ENCODE results near the gene CNKSR1. TPM values are rescaled to one million over a fixed set of nuclear protein-coding genes. Genes with fewer than 3 reads are reported as not detected.

CNKSR1 gene
- total RNA-seq, 2 experiments from 2014 or later: 1.5 to 1.8 TPM

DNA sequence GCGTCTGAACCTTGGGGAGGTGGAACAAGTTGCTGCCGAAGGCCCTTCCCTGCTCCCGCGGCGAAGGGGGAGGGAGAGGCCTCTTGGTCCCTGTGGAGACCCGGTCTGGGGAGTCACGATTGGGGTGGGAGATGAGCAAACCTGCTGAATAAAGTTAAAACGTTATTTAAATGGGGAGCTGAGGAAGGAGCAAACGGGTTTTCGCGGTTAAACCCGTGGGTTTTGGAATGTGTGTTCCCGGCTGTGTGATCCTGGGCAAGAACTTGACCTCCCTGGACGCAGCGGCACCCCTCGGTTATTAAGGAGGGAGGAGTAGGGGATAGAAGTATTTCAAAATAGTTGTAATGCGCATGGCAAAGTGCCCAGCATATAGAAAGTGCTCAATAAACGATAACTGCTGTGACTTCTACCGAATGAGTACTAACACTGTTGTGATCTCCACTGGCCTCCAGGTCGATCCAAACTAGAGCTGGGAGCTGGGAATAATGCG, 15.0 kb upstream of the CNKSR1 start:
- peak overlapping the region; percentile 50 for H3K4me3 Mint-ChIP-seq

DNA sequence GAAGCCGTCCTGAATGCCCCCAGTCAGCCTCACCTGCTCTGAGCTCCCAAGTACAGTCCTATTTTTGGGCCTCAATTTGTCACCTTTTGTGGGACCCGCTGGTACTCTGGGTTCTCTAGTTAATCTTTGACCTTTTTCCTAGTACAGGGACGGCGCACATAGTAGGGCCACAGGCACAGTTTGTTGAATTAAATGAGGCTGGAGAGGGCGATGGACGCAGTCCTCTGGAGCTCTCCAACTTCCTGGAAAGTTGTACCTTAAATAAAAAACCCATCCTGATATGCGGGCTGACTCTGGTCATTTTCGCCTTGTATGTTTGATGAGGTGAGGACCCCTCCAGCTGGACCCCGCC, 13.6 kb upstream of the CNKSR1 start:
- no peak for DNase-seq
- Mint-ChIP-seq H3K9me3 (no peaks in the 10 kb centered on the region), H3K27ac (no peak overlapping the region), H3K36me3 (ENCODE audit: low read depth) (no peaks in the 10 kb centered on the region), H3K4me1 (ENCODE audit: low read depth) (peaks cover 13% of the 10 kb centered on the region), H3K27me3 (ENCODE audit: low read depth) (peaks cover 25% of the 10 kb centered on the region), H3K4me3 (peak overlapping the region; percentile 34)
- CTCF ChIA-PET: interaction anchor here (0.8 to 1.9 kb wide), 8 partner anchors 9 to 253 kb away, joined by 3 to 9 read pairs (median 3); partner anchors contain the start of gene CEP85
- intact Hi-C loops (cut with micrococcal nuclease): loop anchor here (1.0 to 2.0 kb wide), 3 partner anchors 19 to 127 kb away; no protein-coding TSS in a partner anchor

More for the DNA sequence above, 15.0 kb upstream of the CNKSR1 start:
- no peaks in the 10 kb centered on the region for H3K36me3 Mint-ChIP-seq (ENCODE audit: low read depth)
- H3K27me3 Mint-ChIP-seq (ENCODE audit: low read depth): peaks cover 27% of the 10 kb centered on the region
- no peak for DNase-seq
- no peaks in the 10 kb centered on the region for H3K9me3 Mint-ChIP-seq
- intact Hi-C loops (cut with micrococcal nuclease): no loop called here
- H3K27ac Mint-ChIP-seq: no peak overlapping the region
- H3K4me1 Mint-ChIP-seq (ENCODE audit: low read depth): peaks cover 13% of the 10 kb centered on the region
- CTCF ChIA-PET: interaction anchor here (0.6 to 1.9 kb wide), 4 partner anchors 9 to 71 kb away, joined by 3 to 9 read pairs (median 4); partner anchors contain the start of genes CEP85 and ZNF593OS

DNA sequence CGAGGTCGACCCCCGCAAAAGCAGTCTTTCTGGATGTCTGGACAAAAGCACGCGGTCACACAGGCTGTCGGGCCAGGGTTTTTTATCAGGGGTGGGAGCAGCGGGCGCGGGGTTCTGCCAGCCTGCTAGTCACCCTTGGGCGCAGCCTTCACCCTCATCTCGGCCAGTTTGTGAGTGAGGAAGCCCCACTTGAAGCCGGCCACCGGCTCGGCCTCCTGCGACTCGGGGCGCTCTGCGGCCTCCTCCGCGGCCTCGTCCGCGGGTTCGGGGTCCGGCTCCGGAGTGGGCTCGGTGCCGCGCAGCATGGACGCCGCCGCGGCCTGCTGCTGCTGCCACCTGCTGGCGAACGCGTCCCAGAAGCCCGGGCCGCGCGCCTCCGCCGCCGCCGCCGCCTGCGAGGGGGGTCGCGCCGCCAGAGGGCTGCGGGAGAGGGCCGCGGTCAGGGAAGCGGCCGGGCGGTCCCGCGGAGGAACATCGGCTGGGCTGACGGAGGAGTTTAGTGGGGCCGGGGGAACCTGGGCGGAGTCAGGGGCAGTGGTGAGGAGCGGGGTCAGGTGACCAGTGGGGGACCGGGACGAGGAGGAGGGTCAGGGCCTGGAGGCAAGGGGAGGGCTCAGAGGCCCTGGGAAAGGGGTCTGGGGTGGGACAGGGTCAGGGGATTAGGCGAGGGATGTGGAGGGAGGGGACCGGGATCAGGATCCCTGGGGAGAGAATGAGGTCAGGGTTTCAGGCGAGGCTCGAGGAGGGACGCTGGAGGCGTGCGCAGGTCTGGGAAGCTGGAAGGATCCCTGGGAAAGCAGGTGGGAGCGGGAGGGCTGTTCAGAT, 13.0 kb upstream of the CNKSR1 start:
- CTCF ChIA-PET: interaction anchor here (0.8 to 1.9 kb wide), 7 partner anchors 8 to 253 kb away, joined by 3 to 9 read pairs (median 3); no protein-coding TSS in a partner anchor
- Mint-ChIP-seq H3K36me3 (ENCODE audit: low read depth) (no peaks in the 10 kb centered on the region), H3K27ac (no peak overlapping the region), H3K27me3 (ENCODE audit: low read depth) (peaks cover 25% of the 10 kb centered on the region), H3K4me3 (peak overlapping the region; percentile 50), H3K4me1 (ENCODE audit: low read depth) (peaks cover 13% of the 10 kb centered on the region), H3K9me3 (no peaks in the 10 kb centered on the region)
- intact Hi-C loops (cut with micrococcal nuclease): loop anchor here (1.0 to 2.0 kb wide), 3 partner anchors 19 to 128 kb away; no protein-coding TSS in a partner anchor
- DNase-seq: peak; percentile 42

DNA sequence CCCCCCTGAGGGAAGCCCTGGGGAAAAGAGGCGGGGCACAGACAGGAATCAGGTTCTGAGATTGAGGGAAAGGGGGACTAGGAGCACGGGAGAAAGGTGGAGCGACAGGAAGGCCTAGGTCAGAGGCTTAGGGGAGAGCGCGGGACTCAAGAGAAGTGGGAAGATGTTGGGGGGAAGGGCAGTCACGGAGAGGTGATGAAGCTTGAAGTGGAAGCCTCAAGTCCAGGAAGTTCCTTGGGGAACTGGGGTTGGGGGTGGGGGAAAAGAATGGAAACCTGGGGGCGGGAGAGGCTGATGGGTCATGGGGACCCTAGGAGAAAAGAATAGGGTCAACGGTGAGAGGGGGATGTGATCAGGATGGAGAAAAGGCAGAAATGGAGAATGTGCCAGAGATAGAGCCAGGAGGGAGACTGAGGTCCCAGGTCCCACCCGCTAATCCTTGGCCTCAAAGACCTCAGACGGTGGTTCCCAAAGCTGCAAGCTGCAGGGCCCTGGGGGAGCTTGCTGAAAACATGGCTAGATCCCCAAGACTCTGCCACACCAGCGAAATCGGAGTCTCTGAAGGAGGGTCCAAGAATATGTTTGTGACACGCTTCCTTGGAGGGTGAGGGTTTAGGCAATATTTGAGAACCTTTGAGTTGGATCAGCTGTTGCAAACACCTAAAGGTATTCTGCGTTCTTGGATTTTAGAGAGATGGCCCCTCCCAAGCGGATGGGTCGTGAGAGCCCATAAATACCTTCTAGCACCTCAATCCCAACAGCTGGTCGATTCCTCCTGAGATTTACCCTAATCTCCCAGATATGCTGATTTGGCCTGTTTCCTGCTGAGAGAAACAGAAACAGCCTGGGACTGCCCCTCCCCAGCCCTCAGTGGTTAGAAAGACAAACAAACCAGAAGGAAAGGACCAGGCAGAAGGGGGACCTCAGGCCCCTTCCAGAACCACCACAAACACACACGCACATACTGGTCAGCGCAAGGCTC, 12.1 kb upstream of the CNKSR1 start:
- DNase-seq: no peak
- H3K27me3 Mint-ChIP-seq (ENCODE audit: low read depth): peaks cover 21% of the 10 kb centered on the region
- H3K4me1 Mint-ChIP-seq (ENCODE audit: low read depth): peaks cover 13% of the 10 kb centered on the region
- H3K4me3 Mint-ChIP-seq: peak overlapping the region; percentile 50
- no peak overlapping the region for H3K27ac Mint-ChIP-seq
- CTCF ChIA-PET: no interaction called here
- H3K9me3 Mint-ChIP-seq: no peaks in the 10 kb centered on the region
- intact Hi-C loops (cut with micrococcal nuclease): loop anchor here (1.0 to 2.0 kb wide), 3 partner anchors 20 to 129 kb away; no protein-coding TSS in a partner anchor
- H3K36me3 Mint-ChIP-seq (ENCODE audit: low read depth): no peaks in the 10 kb centered on the region

DNA sequence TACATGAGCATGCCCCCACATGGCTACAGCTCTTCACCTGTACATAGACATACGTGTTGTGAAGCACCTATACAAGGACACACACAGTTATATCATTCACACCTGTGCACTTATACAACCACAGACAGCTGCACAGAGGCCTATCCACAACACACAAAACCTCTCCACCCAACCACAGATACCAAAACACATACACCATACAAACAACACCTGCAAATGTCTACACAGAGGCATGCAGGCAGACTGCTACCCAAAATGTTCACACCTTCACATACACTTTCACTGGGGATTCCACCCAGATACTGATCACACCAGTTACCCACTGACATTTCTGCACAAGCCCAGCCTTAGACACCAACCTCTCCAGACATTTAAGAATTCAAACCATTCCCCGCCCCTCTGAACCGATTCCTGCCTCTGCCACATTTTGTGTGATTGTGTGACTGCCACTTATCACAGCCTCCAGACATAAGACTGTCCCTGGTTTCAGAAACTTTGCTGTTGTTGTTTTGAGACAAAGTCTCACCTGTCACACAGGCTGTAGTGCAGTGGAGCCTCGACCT, 10.5 kb upstream of the CNKSR1 start:
- CTCF ChIA-PET: interaction anchor here (1.3 kb wide), 1 partner anchor 67 kb away, joined by 6 read pairs; the partner anchor contains the start of gene CEP85
- H3K36me3 Mint-ChIP-seq (ENCODE audit: low read depth): peaks cover 5% of the 10 kb centered on the region
- H3K4me3 Mint-ChIP-seq: no peak overlapping the region
- H3K4me1 Mint-ChIP-seq (ENCODE audit: low read depth): peaks cover 21% of the 10 kb centered on the region
- DNase-seq: no peak
- intact Hi-C loops (cut with micrococcal nuclease): no loop called here
- peaks cover 16% of the 10 kb centered on the region for H3K27me3 Mint-ChIP-seq (ENCODE audit: low read depth)
- no peak overlapping the region for H3K27ac Mint-ChIP-seq
- no peaks in the 10 kb centered on the region for H3K9me3 Mint-ChIP-seq

GRCh38 chr1:26168410-26169197, 8.7 kb upstream of the CNKSR1 start, which contains the start of gene C1orf232:
TSS of gene C1orf232 (minus strand) at chr1:26168963. CDS start at chr1:26168499, 464 bp downstream.
- peak within 1 kb of the TSS; percentile 78 for H3K4me3 Mint-ChIP-seq
- H3K36me3 Mint-ChIP-seq (ENCODE audit: low read depth): peaks cover 5% of the 10 kb centered on the region
- H3K27ac Mint-ChIP-seq: peak within 1 kb of the TSS; percentile 60
- DNase-seq: no peak
- H3K27me3 Mint-ChIP-seq (ENCODE audit: low read depth): peaks cover 6% of the 10 kb centered on the region
- no peaks in the 10 kb centered on the region for H3K9me3 Mint-ChIP-seq
- intact Hi-C loops (cut with micrococcal nuclease): loop anchor here (1.0 kb wide), 2 partner anchors 66 to 153 kb away; partner anchors contain the start of gene CEP85
- H3K4me1 Mint-ChIP-seq (ENCODE audit: low read depth): peaks cover 15% of the 10 kb centered on the region
- CTCF ChIA-PET: interaction anchor here (0.8 to 2.1 kb wide), 6 partner anchors 10 to 223 kb away, joined by 3 to 31 read pairs (median 6); partner anchors contain the start of gene CEP85

GRCh38 chr1:26169198-26169554, 8.1 kb upstream of the CNKSR1 start:
- no peak for DNase-seq
- peaks cover 2% of the 10 kb centered on the region for H3K27me3 Mint-ChIP-seq (ENCODE audit: low read depth)
- H3K4me3 Mint-ChIP-seq: peak overlapping the region; percentile 78
- H3K4me1 Mint-ChIP-seq (ENCODE audit: low read depth): peaks cover 13% of the 10 kb centered on the region
- CTCF ChIA-PET: interaction anchor here (0.8 to 2.1 kb wide), 13 partner anchors 8 to 222 kb away, joined by 3 to 31 read pairs (median 4); partner anchors contain the start of gene CEP85
- intact Hi-C loops (cut with micrococcal nuclease): loop anchor here (1.0 kb wide), 2 partner anchors 65 to 152 kb away; partner anchors contain the start of gene CEP85
- no peaks in the 10 kb centered on the region for H3K9me3 Mint-ChIP-seq
- peaks cover 5% of the 10 kb centered on the region for H3K36me3 Mint-ChIP-seq (ENCODE audit: low read depth)
- no peak overlapping the region for H3K27ac Mint-ChIP-seq

DNA sequence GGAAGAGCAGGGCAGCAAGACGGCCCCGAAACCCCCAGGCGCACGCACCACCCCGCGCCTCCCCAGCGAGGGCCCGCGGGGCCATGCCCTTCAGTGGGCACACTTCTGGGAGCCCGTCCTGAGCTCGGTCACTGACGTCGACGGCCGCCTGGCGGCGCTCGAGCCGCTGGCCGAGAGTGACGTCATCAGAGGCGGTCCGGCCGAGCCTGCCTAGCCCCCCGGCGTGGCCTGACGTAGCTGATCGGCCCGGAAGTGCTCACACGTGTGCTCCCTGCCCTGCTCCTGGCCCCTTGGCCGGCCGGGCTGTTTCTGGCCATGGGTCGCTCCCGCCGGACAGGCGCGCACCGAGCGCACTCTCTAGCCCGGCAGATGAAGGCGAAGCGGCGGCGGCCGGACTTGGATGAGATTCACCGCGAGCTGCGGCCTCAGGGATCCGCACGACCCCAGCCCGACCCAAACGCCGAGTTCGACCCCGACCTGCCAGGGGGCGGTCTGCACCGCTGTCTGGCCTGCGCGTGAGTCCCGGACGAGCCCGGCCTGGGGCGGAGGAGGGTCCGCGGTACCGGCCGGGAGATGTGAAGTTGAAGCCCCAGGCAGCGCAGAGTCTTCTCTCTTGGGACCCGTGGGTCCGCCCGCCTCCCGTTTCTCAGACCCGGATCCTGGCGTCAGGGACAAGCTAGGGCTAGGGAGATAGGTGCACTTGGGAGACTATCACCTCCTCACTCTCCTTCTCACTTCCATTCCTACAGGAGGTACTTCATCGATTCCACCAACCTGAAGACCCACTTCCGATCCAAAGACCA, 7.4 kb upstream of the CNKSR1 start, which contains the start of gene ZNF593:
Gene ZNF593, plus strand, starts transcription at position 240 of the 803 bp plus-strand sequence. Its CDS starts 76 bp downstream, at position 316.
- no peaks in the 10 kb centered on the region for H3K9me3 Mint-ChIP-seq
- H3K4me1 Mint-ChIP-seq (ENCODE audit: low read depth): peaks cover 8% of the 10 kb centered on the region
- H3K27ac Mint-ChIP-seq: peak within 1 kb of the TSS; percentile 60
- CTCF ChIA-PET: interaction anchor here (0.6 to 2.1 kb wide), 20 partner anchors 9 to 222 kb away, joined by 3 to 31 read pairs (median 3); partner anchors contain the start of gene CEP85
- peak within 1 kb of the TSS; percentile 78 for H3K4me3 Mint-ChIP-seq
- intact Hi-C loops (cut with micrococcal nuclease): loop anchor here (1.0 kb wide), 2 partner anchors 64 to 151 kb away; partner anchors contain the start of gene CEP85
- peak; percentile 89 for DNase-seq
- H3K27me3 Mint-ChIP-seq (ENCODE audit: low read depth): no peaks in the 10 kb centered on the region
- peaks cover 5% of the 10 kb centered on the region for H3K36me3 Mint-ChIP-seq (ENCODE audit: low read depth)

- peak overlapping the region; percentile 78 for H3K4me3 Mint-ChIP-seq
- no peak for DNase-seq
- H3K36me3 Mint-ChIP-seq (ENCODE audit: low read depth): peaks cover 5% of the 10 kb centered on the region
- no peaks in the 10 kb centered on the region for H3K27me3 Mint-ChIP-seq (ENCODE audit: low read depth)
- intact Hi-C loops (cut with micrococcal nuclease): no loop called here
- H3K4me1 Mint-ChIP-seq (ENCODE audit: low read depth): peaks cover 8% of the 10 kb centered on the region
- H3K27ac Mint-ChIP-seq: peak overlapping the region; percentile 14
- CTCF ChIA-PET: interaction anchor here (0.9 to 2.1 kb wide), 12 partner anchors 8 to 194 kb away, joined by 3 to 31 read pairs (median 4); partner anchors contain the start of gene CEP85
- H3K9me3 Mint-ChIP-seq: no peaks in the 10 kb centered on the region
These were observed 6.8 kb upstream of the CNKSR1 start for GRCh38 chr1:26170472-26170821.
